ENCODE measurements around the gene SORT1. TPM values are rescaled to one million over a fixed set of nuclear protein-coding genes. Genes with fewer than 3 reads are reported as not detected.

SORT1 gene
- total RNA-seq, 1 donor from 2014 or later: 117 TPM

DNA sequence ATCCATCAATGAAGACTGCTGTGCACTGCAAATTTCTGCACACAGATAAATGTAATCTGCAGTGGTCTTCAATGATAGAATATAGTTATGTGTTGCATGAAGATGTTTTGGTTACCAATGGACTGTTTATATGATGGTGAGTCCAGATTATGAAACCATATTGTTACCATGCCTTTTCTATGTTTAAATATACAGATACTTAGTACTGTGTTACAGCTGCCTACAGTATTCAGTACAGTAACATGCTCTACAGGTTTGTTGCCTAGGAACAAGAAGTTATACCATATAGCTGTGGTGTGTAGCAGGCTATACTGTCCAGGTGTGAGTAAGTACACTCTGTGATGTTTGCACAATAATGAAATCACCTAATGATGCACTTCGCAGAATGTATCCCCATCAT, 40.8 kb downstream of the SORT1 start:
- ATAC-seq (no peak), DNase-seq (no peak)
- intact Hi-C loops (cut with micrococcal nuclease): no loop called here

DNA sequence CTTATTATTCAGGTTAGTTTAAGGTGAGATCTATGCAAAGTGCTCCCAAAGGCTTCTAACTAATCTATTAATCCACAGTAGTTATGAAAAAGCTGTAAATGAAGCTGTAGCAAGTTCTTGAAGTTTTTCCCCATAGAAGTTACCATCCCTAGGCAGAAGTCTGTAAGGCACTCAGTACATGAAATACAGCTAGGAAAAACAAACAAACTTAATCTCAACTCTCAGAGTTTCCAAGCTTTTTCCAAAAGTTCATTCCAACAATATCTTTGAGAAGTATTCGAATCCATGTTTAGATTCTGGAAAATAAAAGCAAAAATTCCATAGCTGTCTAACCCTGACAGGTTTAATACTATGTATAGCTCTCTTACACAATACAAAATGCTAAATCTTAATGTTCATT, 41.2 kb downstream of the SORT1 start:
- intact Hi-C loops (cut with micrococcal nuclease): no loop called here
- ATAC-seq: no peak
- DNase-seq: no peak

DNA sequence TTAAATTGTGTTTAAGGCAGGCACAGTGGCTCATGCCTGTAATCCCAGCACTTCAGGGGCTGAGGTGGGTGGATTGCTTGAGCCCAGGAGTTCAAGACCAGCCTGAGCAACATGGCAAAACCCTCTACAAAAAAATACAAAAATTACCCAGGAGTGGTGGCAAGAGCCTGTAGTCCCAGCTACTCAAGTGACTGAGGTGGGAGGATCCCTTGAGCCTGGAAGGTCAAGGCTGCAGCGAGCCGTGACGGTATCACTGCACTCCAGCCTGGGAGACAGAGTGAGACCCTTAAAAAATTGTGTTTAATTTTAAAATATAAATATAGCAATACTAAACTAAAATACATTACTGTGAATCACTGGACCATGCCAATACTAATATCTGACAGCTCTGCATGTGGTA, 42.8 kb downstream of the SORT1 start:
- DNase-seq (no peak), ATAC-seq (no peak)
- intact Hi-C loops (cut with micrococcal nuclease): no loop called here

DNA sequence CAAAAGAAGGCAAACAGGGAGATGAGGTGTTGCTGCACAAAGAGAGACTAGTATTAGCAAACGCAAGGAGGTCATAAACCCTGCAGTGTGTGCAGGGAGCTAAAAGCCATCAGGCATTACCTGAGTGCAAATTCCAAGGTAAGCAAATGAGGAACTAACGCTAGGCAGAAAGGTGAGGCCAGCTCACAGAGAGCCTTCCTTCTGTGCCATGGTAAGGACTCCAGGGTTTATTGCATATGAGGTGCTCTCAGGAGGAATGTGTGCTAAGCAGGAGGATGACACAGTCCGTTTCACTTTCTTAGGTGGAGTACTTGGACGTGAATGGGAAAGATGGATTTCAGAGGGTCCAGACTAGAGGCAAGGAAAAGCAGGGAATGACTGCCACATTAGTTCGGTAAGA, 46.3 kb downstream of the SORT1 start:
- intact Hi-C loops (cut with micrococcal nuclease): no loop called here
- no peak for DNase-seq
- ATAC-seq: no peak

DNA sequence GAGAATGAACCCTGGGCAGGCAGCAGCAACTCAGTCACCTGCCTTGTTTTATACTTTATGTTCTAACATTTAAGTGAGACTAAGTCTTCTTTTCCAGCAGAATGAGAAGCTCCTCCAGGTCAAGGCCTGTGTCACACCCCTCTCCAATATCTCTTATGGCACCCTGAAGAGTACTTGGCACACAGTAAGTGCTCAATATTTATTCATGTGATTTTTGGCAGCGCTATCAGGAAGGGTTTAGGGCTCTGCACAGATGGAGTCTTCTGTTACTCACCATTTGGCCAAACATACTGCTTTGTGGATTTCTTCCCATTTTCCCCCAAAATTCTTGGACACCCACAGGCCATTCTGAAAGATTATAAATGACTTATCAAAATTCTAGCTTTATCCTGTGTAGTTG, 47.1 kb downstream of the SORT1 start:
- DNase-seq (no peak), ATAC-seq (no peak)
- intact Hi-C loops (cut with micrococcal nuclease): no loop called here

DNA sequence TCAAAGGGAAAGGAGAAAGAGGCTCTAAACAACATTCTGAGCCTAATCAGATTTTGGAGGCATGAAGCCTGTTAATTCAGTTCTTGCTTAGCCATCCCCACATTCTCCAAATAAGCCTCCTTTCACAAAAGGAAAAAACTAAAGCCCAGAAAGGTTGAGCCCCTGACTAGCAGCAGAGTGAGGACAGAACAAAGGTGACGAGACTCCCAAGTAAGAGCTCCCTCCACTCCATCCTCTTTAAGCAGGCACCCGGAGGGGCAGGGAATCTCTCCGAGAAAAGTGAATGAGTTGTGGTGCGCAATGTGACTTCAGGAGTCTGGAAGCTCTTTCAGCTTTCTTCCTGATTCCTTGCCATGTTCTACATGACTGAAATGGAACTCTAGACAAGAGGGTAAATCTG, 47.5 kb downstream of the SORT1 start:
- intact Hi-C loops (cut with micrococcal nuclease): no loop called here
- no peak for ATAC-seq
- no peak for DNase-seq

DNA sequence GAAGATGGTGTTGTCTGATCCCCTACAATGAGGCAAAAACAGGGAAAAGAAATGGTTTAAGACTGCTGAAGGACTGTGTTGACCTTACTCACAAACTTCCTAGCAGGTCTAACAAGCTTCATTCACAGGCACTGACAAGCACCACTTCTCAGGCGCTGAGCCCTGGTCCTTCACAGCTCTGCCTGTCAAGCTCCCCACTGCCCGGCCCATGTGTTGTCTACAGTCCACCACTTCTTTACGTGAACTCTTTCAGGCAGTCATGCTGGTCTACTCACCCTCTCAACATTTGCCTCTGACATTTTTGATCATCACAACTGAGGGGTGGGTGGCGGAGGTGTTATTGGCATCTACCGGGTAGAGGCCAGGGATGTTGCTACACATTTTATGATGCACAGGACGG, 50.2 kb downstream of the SORT1 start:
- intact Hi-C loops (cut with micrococcal nuclease): no loop called here
- ATAC-seq (no peak), DNase-seq (no peak)

DNA sequence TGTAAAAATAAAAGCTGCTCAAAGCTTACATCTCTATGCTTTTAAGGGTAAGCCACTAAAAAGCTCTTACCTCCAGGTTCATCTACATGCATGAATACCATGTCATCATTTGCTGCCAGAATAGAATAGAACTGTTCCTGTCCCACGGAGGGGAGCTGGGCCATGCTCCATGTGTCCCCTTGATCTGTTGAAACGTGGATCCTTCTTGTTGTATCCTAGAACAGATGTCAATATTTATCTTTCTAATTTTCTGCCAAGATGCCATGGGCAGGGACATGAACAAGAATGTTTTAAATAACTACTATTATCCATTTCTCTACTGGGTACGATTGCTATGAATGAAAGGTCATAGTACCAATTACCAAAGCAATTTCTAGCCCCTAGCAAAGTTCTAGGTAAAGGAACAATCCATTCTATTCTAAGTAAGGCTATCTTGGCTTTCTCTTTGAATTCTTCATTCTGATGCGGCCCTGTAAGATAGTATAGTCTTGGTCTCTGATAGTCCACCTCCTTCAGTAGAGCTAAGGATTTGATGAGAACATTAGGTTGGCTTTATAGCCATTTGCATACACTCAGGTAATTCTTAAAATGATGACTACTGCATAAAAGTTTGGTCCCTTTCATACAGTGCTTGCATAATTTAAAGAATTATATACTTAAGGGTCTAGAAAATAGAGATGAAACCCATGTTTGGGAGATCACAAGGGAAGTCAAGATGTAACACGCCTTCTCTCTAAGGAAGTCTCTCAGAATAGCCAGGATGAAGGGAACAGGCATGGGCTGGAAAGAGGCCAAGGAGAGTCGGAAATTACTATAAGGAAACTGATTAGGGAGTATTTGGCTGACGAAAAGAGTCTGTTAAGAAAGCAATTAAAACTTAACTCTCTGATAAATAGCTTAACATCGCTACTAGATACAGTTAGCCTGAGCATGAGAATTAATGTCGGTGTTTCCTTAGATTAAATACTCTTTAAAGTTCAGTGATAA, 55.5 kb downstream of the SORT1 start:
- ATAC-seq: peak; percentile 29
- intact Hi-C loops (cut with micrococcal nuclease): no loop called here
- no peak for DNase-seq

DNA sequence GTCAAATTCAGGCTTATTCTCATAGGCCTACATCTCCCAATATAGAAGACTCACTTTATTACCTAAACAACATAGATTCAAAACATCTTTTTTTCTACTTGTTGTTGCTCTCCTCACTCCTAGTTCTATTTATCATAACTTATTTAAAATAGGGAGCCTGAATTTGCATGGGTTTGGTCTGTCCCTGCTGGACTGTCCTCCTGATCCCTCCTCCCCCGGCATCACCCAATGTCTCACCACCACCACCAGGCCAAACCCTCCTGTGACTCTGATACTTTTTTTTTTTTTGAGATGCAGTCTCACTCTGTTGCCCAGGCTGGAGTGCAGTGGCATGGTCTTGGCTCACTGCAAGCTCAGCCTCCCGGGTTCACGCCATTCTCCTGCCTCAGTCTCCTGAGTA, 59.1 kb downstream of the SORT1 start:
- ATAC-seq: no peak
- intact Hi-C loops (cut with micrococcal nuclease): no loop called here
- DNase-seq: no peak

DNA sequence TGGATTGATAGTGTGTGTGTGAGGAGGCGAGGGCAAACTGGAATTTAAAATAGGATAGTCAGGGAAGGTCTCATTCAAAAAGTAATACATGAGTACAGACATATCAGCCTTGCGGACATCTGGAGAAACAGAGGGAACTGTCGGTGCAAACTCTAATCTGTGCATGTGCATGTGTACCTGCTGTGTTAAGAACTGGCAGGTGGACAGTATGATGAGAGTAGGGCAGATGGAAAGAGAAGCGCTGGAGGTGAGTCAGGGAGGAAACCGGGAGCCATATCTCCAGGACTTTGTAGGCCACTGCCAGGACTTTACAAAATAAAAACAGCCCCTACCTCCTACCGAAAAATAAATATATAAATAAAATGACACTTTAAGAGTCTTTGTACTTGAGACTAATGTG, 59.6 kb downstream of the SORT1 start:
- intact Hi-C loops (cut with micrococcal nuclease): no loop called here
- DNase-seq (no peak), ATAC-seq (no peak)

DNA sequence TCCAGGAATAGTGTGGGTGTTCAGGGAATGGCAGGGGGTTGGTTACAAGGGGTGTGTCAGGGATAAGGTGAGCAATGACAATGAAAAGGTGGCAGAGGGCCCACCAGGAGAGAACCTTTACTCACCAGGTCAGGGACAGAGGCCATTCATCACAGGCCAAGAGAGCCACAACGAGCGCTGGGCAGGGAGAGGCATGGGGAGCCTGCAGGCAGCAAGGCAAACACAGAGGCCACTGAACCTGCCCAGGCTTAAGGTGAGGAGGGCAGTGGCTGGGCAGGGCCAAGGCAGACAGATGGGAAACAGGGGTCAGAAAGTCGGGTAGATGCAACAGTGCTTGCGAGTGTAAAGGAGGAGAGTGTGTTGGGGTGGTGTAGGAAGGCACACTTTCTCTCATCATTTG, 62.6 kb downstream of the SORT1 start:
- ATAC-seq (no peak), DNase-seq (no peak)
- intact Hi-C loops (cut with micrococcal nuclease): no loop called here

DNA sequence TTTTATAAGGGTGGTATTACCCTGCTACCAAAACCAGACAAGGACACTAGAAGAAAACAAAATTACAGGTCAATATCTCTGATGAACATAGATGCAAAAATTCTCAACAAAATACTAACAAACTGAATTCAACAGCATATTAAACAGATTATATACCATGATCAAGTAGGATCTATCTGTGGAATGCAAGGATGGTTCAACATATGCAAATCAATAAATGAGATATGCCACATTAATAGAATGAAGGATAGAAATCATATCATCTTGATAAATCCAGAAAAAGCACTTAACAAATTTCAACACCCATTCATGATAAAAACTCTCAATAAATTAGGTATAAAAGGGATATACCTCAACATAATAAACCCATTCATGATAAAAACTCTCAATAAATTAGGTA, 66.6 kb downstream of the SORT1 start:
- DNase-seq: no peak
- intact Hi-C loops (cut with micrococcal nuclease): no loop called here
- ATAC-seq: no peak

DNA sequence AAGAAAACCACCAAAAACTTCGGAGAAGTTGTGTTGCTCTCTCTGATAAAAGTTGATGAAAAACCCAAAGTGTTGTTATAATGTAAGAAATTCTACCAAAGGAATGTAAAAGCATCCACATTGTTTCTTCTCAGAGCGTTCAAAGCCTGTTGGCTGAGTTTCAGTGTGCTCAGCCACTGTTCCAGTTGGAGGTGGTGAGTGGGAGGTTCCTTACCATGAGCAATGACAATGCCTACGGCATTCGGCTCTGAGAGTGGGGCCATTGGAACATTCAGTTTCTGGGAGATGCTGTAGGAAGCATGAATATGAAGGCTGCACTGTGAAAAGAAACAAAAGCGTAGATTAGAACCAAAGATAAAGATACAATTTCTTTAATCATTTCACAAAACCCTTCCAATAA, 70.4 kb downstream of the SORT1 start:
- no peak for ATAC-seq
- intact Hi-C loops (cut with micrococcal nuclease): no loop called here
- DNase-seq: no peak

DNA sequence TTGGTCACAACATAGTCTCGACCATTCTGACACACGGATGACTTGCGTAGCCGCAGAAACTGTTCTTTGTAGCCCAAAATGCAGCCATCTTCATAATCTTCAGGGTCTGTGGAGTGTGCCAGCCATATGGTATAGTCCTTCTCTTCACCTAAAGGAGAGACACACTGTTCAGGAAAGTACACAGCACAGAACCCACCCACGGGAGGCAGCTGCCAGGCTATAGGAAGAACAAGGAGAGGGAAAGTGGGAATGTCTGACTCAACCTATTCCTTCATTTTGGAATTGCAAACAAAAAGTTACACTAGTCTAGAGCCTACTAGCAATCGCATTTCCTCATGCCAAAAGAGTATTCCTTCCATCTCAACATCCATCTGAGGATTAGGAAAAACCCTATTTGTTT, 74.7 kb downstream of the SORT1 start:
- ATAC-seq (no peak), DNase-seq (no peak)
- intact Hi-C loops (cut with micrococcal nuclease): no loop called here

DNA sequence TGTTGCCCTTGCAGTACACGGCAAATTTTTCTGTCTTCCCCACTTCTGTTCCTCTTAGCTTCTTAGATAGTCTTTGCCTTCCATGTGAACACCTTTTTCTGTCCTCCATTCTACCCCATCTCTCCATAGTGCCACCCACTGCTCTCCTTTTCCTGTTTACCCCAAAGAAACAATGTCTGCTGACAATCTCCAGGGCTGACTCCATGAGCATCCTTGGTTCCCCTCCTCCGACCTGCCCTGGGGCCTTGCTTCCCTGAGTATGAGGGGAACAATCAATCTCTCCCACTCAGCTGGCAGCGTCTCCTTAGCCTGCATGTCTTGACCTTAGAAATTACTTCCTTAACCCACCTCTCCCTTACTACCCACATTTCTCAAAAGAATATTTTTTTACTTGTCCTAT, 78.6 kb downstream of the SORT1 start:
- ATAC-seq: no peak
- intact Hi-C loops (cut with micrococcal nuclease): no loop called here

DNA sequence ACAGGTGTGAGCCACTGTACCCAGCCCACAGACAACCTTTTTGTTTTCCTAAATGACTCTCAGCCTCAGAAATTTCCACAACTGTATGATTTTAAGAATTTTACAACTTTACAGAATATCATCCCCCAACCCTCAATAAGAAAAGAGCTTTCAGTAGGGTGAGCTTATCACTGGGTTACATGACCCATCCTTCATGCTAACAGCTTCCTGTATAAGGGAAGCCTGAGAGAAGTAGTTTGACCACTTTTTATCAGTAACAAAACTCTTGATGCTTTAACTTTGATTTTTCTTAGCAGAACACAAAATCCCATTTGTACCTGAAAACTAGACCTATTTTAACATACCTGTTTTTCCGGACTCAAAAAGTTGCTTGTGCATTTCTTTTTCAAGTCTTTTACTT, 81.2 kb downstream of the SORT1 start:
- intact Hi-C loops (cut with micrococcal nuclease): no loop called here
- no peak for DNase-seq
- ATAC-seq: no peak

More for the DNA sequence above, 78.6 kb downstream of the SORT1 start:
- DNase-seq: no peak

DNA sequence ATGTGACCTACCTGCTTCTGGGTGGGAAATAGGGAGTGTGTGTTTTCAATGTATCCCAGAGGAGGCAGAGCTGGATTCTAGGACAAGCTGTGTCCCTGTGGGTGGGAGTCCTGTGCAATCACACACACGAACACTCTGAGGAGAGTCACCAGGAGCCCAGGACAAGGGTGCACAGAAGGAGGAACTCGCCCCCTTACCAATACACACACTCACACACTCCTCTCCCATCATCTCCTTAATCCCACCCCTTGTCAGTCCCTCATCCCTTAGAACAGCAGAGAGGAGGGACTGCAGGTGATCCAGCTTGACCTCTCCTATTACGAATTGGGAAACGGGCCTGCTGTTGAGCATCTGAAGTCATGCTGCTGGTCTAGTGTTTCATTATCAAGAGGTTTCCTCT, 82.4 kb downstream of the SORT1 start:
- DNase-seq: no peak
- no peak for ATAC-seq
- intact Hi-C loops (cut with micrococcal nuclease): no loop called here

DNA sequence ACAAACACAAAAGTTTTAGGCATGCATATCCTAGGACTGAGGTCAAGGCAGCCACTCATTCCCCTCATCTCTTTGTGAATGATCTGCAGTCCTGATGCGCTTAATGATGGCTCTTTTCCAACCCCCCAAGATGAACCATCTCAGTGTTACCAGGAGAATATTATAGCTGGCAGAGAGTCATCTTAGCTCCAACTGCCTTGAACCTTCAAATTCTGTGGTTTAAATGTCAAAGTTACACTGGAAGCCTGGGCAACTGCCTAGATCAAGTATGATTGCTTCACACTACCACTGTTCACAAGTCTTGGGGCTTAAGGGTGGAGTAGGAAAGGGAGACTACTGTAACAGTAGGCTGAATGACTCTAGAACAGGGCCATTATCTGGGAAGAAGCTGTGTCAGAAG, 82.9 kb downstream of the SORT1 start:
- intact Hi-C loops (cut with micrococcal nuclease): no loop called here
- no peak for DNase-seq
- no peak for ATAC-seq

DNA sequence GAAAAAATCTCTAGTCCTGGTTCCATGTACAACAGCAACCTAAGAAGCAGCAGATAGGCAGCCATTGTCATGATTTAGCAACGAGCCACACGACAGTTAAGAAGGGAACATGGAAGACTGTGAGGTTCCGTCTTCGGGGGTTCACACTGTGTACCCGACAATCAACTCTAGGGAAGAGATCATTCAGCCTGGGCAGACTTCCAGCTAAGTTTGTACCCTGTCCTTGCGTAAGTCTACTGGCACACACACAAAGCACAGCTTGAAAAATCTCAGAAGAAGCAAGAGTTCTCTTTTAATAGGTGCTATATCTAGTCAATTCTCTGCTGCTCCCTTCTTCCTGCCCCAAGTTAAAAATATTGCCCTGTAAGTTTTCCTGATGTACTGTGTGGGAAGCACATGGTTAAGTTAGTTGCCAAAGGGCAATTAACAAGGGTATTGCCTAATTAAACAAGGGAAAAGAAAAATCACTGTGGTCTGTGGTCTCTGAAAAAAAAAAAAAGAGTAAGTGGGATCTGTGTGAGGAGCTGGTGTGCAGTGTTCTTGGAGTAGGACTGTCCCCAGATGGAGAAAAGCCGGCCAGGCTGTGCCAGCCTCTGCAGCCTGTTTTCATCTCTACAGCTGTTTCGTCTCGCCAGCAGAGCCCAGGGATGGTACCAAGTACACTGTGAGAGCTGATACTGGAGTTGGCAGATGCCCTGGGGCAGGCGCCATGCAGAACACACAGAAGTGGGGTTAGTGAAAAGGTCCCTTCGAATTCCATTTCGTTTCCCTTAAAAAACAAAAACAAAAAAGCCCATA, 84.5 kb downstream of the SORT1 start:
- no peak for ATAC-seq
- intact Hi-C loops (cut with micrococcal nuclease): no loop called here
- no peak for DNase-seq

DNA sequence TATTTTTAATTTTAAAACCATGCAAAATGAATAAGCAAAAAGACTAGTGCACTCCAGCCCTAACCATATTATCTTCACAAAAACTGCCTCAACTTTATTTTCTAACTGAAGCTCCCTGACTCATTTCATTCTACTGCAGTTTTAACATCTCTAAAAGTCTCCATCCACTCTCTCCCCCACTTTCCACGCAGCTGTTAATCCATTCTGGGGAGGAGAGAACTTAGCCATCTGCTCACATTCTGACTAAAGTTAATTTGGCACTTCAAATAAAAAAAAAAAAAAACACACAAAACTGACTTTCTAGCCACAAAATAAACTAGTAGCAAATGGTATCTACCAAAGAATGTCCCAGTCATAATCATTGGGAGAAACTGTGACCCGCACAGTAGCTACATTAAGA, 85.5 kb downstream of the SORT1 start:
- intact Hi-C loops (cut with micrococcal nuclease): no loop called here
- ATAC-seq: no peak
- DNase-seq: no peak

DNA sequence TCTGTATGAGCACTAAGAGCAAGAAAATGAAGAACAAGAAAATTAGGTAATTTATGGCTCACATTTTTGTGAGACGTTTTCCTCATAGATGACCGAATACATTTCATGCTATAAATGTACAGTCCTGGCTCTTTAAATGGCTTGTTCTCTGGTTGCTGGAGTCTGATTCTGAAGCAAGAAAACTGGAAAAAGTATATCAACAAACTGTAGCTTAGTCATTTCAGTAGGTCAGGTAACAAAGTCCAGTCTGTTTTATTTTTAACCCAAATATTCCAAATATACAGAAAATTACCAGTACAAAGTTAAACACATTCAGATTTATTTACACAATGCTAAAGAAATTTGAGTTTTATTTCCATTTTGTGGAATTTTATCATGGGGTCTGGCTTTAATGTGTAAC, 88.4 kb downstream of the SORT1 start:
- intact Hi-C loops (cut with micrococcal nuclease): no loop called here
- ATAC-seq (no peak), DNase-seq (no peak)

All from left ventricle myocardium superior (tissue), 1 donor.